Activated CD8-positive, alpha-beta memory T cell treated with anti-CD3 and anti-CD28 coated beads for 48 hours (primary cell): ENCODE data around the gene ITM2C.

Experiments
- DNase-seq, 3 experiments: peaks; one replicate each; pipeline ENCODE4 v3.0.0-alpha.2; 2020; ENCODE audit warnings: low read depth in 2 of 3, low spot score in 2 of 3

Gene ITM2C

GRCh38 chr2:230924092-230924469 is 59.3 kb downstream of the ITM2C start:
- no peak for DNase-seq

DNA sequence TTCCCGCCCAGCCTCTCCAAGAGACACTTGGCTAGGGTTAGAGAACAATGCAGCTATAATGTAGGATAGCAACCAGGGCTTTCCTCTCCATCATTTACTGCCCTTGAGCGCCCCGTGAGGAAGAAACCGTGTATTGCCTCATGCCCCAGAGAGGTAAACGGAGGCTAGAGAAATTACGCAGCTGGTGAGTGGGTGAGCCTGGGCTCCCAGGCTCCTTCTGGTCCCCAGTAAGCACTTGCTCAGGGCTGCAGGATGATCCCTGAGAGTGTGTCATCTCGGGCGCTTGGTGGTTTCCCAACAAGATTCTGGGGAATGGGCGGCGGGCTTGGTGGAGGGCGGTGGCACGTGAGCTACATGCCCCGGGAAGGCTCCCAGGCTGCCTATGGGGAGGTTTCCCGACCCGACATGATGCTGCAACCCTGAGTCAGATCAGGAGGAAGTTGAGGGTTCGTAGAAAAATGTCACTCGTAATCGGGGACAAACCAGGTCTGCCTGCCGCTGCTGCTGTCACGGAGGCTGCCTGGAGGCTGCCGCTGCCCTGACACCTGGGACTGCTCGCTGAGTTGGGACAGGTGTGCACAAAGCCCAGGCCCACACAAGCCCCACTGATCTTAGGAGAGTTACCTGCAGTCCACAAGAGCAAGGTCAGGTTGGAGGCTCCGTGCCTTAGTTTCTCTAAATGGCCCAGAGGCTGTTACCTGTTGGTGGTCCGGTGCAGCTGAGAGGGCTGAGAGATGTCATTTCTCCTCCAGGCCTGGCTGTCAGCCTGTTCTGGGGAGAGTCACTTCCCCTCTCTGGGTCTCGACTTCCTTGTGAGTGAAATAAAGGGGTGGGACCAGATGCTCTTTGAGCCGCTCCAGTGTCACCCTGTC is 60.0 kb downstream of the ITM2C start, which contains the start of gene GPR55:
TSS of gene GPR55 (minus strand) at position 773 of the 872 bp plus-strand sequence. CDS start 14,280 bp downstream, outside the sequence.
- DNase-seq: no peak

DNA sequence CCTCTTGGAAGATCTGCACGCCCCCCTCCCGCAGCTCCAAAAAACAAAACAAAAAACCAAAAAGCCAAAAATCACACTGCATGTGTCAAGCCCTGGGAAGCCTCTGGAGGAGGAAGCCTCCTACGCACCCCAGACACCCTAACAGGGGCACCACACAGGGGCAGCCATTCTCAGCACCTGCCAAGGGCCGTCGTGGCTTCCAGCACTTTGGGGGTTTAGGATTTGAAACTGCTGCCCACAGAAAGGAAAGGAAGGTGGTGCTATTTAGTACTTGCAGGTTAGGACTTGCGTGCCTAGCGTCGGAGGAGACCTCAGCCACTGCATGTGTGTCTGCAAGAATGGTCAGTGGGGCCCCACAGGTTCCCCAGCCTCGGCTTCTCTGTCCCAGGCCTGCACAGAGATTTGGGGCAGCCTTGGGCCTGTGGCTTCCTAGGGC is 60.7 kb downstream of the ITM2C start:
- DNase-seq: no peak

GRCh38 chr2:230925879-230926765 is 61.4 kb downstream of the ITM2C start:
- no peak for DNase-seq

GRCh38 chr2:230927711-230928341 is 63.1 kb downstream of the ITM2C start:
- DNase-seq: no peak
